ENCODE results near the gene CSNK1G2.

- TF ChIP-seq, protein P1, sequence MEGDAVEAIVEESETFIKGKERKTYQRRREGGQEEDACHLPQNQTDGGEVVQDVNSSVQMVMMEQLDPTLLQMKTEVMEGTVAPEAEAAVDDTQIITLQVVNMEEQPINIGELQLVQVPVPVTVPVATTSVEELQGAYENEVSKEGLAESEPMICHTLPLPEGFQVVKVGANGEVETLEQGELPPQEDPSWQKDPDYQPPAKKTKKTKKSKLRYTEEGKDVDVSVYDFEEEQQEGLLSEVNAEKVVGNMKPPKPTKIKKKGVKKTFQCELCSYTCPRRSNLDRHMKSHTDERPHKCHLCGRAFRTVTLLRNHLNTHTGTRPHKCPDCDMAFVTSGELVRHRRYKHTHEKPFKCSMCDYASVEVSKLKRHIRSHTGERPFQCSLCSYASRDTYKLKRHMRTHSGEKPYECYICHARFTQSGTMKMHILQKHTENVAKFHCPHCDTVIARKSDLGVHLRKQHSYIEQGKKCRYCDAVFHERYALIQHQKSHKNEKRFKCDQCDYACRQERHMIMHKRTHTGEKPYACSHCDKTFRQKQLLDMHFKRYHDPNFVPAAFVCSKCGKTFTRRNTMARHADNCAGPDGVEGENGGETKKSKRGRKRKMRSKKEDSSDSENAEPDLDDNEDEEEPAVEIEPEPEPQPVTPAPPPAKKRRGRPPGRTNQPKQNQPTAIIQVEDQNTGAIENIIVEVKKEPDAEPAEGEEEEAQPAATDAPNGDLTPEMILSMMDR (IDR thresholded peaks at IDR 0.05 in 4 of 5, conservative IDR thresholded peaks at IDR 0.05 in 1 of 5): peak in 2 of 5 experiments; percentile 5 to 23
- peak in 1 of 2 donors; percentile 69 for TF ChIP-seq POLR2A (IDR thresholded peaks at IDR 0.05)
These were observed at the start of gene CSNK1G2 for GRCh38 chr19:1941146-1942077.

Measured in gastrocnemius medialis (tissue), 4 donors.